ENCODE measurements around the gene TMEM26.

DNA sequence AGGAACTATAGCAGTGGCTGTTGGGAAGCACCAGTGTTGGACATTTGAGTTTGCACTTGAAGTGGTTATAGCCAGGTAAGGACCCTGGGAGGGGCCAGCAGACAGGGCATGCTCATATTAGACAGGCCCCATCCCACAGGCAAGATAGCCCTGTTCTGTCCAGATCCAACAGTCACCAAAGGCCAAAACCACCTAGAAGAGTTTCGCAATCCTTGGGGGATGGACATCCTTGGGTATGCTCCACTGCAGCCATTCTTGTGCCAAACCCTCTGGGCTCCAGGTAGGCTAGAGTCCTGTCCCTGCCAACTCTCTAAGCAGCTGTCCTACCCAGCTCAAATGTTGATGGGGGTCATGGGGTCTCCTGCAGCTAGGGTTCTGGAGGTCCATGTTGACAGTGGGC lies 76.8 kb downstream of the TMEM26 start:
- TF ChIP-seq, protein P1, sequence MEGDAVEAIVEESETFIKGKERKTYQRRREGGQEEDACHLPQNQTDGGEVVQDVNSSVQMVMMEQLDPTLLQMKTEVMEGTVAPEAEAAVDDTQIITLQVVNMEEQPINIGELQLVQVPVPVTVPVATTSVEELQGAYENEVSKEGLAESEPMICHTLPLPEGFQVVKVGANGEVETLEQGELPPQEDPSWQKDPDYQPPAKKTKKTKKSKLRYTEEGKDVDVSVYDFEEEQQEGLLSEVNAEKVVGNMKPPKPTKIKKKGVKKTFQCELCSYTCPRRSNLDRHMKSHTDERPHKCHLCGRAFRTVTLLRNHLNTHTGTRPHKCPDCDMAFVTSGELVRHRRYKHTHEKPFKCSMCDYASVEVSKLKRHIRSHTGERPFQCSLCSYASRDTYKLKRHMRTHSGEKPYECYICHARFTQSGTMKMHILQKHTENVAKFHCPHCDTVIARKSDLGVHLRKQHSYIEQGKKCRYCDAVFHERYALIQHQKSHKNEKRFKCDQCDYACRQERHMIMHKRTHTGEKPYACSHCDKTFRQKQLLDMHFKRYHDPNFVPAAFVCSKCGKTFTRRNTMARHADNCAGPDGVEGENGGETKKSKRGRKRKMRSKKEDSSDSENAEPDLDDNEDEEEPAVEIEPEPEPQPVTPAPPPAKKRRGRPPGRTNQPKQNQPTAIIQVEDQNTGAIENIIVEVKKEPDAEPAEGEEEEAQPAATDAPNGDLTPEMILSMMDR (IDR thresholded peaks at IDR 0.05): no peak
- TF ChIP-seq POLR2A (IDR thresholded peaks at IDR 0.05): no peak

Data from right lobe of liver (tissue), 4 donors.